Middle frontal gyrus (tissue), 1 donor: ENCODE data around the gene FAM149A.

Source experiments
- DNase-seq: peaks from one replicate; pipeline ENCODE4 v3.0.0-alpha.2; 2015; ENCODE audit warnings: low spot score; ENCODE audit errors: extremely low spot score

FAM149A gene

DNA sequence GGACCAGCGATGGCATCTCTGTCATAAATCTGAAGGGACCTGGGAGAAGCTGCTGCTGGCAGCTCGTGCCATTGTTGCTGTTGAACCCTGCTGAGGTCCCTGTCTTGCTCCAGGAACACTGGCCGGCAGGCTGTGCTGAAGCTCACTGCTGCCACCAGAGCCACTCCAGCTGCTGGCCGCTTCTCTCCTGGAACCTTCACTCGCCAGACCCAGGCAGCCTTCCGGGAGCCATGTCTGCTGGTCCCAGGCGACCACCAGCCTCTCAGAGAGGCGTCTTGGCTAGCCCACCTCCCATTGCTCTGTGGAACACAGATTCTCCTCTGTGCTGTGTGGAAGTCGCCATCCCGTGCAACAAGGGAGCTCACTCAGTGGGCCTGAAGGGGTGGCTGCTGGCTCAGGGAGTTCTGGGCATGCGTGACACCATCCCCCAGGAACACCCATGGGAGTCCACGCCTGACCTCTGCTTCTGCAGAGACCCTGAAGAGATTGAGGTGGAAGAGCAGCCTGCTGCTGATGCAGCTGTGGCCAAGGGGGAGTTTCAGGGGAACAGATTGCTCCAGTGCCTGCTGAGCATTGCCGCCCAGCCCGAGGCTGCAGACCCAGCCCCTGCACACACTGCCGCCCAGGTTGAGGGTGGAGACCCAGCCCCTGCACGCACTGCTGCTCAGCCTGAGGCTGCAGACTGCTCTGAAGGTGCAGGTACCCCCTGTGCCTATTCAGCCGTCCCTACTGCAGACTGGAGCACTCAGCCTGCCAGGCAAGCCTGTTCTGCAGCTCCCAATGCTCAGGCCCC, 53.7 kb downstream of the FAM149A start:
- DNase-seq, result no peak

DNA sequence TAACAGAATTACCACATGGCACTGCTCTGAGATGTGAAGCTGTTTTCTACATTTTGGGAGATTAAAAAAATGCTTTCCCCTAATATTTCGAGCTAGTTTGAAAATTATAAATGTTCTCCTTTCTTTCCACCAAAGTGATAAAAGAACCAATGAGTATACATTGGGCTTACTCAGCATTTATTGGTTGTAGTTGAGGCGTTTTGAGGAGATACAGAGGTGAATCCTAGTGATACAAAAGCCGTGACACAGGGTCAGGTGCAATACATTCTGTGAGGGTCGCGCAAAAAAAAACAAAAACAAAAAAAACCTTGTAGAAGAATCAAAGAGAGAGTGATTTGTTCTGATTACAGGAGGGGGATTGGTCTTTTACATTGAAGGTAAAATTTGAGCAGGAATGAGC, 54.5 kb downstream of the FAM149A start:
- DNase-seq, result no peak

- DNase-seq, result no peak
These were observed 55.1 kb downstream of the FAM149A start for GRCh38 chr4:186159613-186160012.

DNA sequence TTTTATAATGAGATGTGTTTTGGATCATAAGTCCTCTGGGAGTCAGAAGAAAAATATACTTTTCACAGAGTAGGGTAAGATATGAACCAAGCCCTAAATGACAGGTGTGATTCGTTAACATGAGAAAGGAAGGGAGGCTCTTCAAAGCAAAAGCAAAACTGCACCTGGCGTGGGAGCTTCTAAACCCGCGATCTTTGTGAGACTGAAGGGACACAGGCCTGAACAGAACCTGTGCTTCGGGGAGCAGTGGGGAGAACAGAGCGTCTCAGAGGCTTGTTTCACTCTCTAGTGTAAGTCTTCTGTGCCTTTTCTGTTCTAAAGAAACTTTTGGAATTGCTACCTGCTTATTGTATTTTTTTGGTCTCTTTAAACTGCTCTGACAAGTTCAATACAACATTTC, 56.6 kb downstream of the FAM149A start:
- DNase-seq, result no peak

GRCh38 chr4:186166852-186167512, 62.5 kb downstream of the FAM149A start:
- DNase-seq, result no peak

DNA sequence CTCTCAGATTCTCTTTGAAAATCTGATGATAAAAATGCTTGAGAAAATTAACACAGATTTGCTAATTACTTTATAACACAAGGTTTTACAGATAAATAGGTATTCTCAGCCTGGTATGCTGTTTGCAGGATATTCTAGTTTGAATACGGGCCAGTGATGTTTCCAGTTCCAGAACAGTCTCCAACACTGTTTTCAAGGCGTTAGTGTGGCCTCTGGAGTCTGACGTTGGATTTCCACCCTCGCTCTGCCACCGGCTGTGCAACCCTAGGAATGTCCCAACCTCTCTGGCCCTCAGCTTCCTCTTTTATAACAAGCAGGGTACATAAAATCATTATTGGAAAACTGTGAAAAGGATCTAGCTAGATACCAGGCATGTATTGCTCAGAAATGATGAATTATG, 63.1 kb downstream of the FAM149A start:
- DNase-seq, result no peak

GRCh38 chr4:186168750-186169149, 64.2 kb downstream of the FAM149A start:
- DNase-seq, result no peak

- no peak for DNase-seq
These were observed 64.9 kb downstream of the FAM149A start for GRCh38 chr4:186169333-186169944.

DNA sequence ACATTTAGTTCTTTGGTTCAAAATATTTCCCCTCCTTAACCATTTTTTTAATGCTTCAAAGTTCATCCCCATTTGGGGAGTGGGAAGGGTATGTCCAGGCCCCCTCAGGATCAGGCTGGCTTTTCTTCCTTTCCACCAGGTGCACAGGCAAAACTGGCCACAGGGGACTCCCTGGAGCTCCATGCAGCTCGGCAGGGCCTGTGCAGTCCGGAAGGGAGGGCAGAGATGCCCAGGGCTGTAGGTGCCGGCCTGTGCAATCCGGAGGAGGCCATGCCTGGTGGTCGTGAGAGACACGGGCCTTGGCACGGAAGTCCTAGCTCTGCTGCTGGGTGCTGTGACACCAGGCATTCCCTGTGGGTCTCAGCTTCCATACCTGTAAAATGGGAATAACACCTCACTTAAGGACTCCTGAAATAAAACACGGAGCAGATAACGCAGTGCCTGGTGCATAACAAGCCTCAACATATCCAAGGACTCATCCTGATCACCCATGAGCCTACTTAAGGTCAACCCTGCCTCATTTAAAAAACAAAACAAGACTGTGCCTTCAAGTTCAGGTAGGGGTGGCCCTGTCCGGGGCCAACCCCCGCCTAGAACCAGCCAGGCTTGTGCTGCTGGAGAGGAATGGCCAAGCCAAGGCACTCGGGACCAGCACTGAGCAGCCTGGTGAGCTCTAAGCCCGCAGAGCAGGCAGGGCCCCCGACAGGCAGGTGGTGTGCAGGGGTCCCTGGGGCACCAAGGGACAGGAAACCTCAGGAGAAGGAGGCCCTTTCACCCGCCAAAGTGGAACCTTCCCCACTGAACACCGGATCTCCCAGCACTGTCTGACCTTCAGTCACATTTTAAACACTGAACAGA, 65.7 kb downstream of the FAM149A start:
- DNase-seq, result no peak

DNA sequence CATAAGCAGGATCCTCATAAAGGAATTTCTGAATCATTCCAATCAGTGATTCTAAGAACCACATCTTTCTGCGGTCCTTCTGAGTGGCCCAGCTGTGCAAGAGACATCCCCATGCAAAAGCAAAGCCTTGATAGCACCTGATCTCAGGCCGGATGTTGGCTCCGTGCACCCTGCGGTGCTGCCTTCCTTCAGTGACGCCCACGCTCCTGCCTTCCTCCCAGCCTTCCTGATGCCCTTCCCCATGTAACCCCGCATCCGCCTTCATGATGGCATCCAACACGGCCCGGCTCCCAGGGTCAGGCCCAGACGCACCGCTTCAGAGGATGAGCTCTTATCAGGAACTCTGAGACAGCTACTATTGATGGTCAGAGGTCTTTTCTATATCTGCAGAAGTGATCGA, 66.5 kb downstream of the FAM149A start:
- no peak for DNase-seq

DNA sequence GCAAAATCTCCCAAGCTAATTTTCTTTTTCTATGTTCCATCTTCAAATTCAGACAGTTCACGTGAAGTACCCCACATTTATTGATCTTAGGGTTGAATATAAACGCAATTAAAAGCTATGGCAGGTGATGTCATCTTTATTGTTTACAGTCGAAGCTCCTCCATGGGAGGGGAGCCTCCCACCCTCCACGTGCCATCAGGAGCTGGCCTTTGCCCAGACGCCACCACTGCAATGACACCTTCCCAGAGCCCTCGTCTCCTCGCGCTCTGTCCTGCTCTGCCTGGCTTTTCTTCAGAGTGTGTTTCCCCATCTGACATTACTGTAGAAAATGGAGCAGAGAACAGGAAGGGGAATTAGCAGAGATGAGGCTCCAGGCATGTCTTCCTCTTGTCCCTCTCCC, 68.0 kb downstream of the FAM149A start:
- no peak for DNase-seq

GRCh38 chr4:186188107-186188506, 83.6 kb downstream of the FAM149A start:
- DNase-seq, result no peak

- DNase-seq, result no peak
These were observed 85.2 kb downstream of the FAM149A start for GRCh38 chr4:186189656-186190055.

- DNase-seq, result no peak
These were observed 86.2 kb downstream of the FAM149A start for GRCh38 chr4:186190581-186191199.

DNA sequence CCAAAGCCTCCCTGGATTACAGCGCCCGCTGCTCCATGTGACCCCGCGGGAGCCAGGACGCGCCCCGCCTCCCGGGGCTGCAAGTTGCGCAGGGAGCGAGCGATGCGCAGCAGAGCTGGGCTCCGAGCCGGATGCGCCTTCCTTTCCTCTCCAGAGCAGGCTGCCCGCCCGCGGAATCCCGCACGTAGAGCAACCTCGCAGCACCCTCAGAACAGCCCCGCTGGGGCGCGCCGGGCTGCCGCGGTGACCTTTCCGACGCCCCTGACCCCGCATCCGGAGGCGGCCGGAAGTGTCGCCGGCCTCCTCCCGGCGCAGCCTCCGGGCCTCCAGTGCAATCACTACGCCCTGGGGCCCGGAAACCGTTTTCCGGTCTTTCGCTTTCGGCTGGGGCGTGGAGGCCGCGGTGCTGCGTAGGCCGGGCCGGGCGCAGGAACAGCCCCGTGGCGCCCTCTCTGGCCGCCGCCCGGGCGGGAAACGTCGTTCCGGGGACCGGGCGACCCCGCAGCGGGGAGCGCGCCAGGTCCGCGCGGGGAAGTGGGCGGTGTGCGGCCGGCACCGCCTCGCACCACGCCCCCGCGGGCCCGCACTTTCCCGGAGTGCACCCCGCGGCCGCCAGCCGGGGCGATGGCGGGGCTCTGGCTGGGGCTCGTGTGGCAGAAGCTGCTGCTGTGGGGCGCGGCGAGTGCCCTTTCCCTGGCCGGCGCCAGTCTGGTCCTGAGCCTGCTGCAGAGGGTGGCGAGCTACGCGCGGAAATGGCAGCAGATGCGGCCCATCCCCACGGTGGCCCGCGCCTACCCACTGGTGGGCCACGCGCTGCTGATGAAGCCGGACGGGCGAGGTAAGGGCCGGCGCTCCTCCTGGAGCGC, 86.9 kb downstream of the FAM149A start, which contains the start of gene CYP4V2:
TSS of gene CYP4V2 (plus strand) at position 368 of the 866 bp plus-strand sequence. CDS start at position 625, 257 bp downstream.
- peak; percentile 46 for DNase-seq

- peak; percentile 31 for DNase-seq
These were observed 87.6 kb downstream of the FAM149A start for GRCh38 chr4:186192066-186192612.

- DNase-seq, result no peak
These were observed 89.3 kb downstream of the FAM149A start for GRCh38 chr4:186193851-186194250.

- no peak for DNase-seq
These were observed 91.6 kb downstream of the FAM149A start for GRCh38 chr4:186196063-186196462.

GRCh38 chr4:186200516-186200915, 96.0 kb downstream of the FAM149A start:
- no peak for DNase-seq

DNA sequence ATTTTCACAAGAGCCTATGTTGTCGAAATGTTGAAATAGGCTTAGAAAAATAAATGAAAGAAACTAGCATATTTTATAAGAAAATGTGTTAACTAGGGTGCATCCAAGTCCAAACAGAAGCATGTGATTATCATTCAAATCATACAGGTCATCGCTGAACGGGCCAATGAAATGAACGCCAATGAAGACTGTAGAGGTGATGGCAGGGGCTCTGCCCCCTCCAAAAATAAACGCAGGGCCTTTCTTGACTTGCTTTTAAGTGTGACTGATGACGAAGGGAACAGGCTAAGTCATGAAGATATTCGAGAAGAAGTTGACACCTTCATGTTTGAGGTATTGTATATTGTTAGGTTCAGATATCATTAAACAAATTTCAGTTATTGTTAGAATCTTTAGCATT, 96.5 kb downstream of the FAM149A start:
- no peak for DNase-seq
